MCF 10A (cell line): Measurements from ENCODE around the gene YAE1. TPM values are rescaled to one million over a fixed set of nuclear protein-coding genes. Genes with fewer than 3 reads are reported as not detected.

Experiments
- BruUV-seq: library from RNA; stranded (reverse); fragments of 400-500 nt; replicated peaks from 2 replicates; lab custom pipeline; 2021; lab: Mats Ljungman, UMichigan
- CTCF ChIA-PET: fragments of 300-600 bp; sonication (Branson Sonifier 250); formaldehyde crosslinking; extraction: SDS; loops from one replicate; lab custom pipeline; 2021; ENCODE audit warnings: antibody characterized with exemption, inconsistent platforms; lab: Yijun Ruan, JAX
- POLR2A ChIA-PET: fragments of 300-600, 350-650 bp; sonication (Branson Sonifier 250); formaldehyde crosslinking; extraction: SDS; loops from one replicate; lab custom pipeline; 2020; ENCODE audit warnings: antibody characterized with exemption, inconsistent platforms; lab: Yijun Ruan, JAX
- DNase-seq: peaks from one replicate; pipeline ENCODE4 v3.0.0-alpha.2; 2018; ENCODE audit not compliant: unreplicated experiment
- H3K27ac Mint-ChIP-seq: one replicate; pipeline ENCODE4 v1.8.0; 2022; ENCODE audit warnings: mild to moderate bottlenecking, low read depth, mixed read lengths; ENCODE audit not compliant: unreplicated experiment
- H3K27me3 Mint-ChIP-seq: one replicate; pipeline ENCODE4 v1.8.0; 2022; ENCODE audit warnings: mixed read lengths; ENCODE audit not compliant: insufficient read depth, unreplicated experiment
- H3K36me3 Mint-ChIP-seq: one replicate; pipeline ENCODE4 v1.8.0; 2022; ENCODE audit warnings: mild to moderate bottlenecking, moderate library complexity, mixed read lengths; ENCODE audit not compliant: insufficient read depth, unreplicated experiment
- H3K4me1 Mint-ChIP-seq: one replicate; pipeline ENCODE4 v1.8.0; 2022; ENCODE audit warnings: mixed read lengths; ENCODE audit not compliant: insufficient read depth, unreplicated experiment
- H3K4me3 Mint-ChIP-seq: one replicate; pipeline ENCODE4 v1.8.0; 2022; ENCODE audit warnings: mild to moderate bottlenecking, moderate library complexity, mixed read lengths; ENCODE audit not compliant: unreplicated experiment
- H3K9me3 Mint-ChIP-seq: one replicate; pipeline ENCODE4 v1.8.0; 2022; ENCODE audit warnings: mixed read lengths; ENCODE audit not compliant: unreplicated experiment
- intact Hi-C: fragments of 100-400 bp; cut with micrococcal nuclease; formaldehyde crosslinking; loops from 2 replicates; pipeline ENCODE4 v1.14.1; 2022
- total RNA-seq: library from RNA; stranded (reverse); gene quantifications from 2 replicates; pipeline ENCODE4 v1.2.3, GENCODE V29; 2022
- TF ChIP-seq, protein P1 (sequence below): fragments of 200-600 bp; IDR thresholded peaks from one replicate; pipeline ENCODE4 v1.8.0; 2022; ENCODE audit warnings: antibody characterized with exemption, mild to moderate bottlenecking; ENCODE audit not compliant: unreplicated experiment

The YAE1 gene
- total RNA-seq, 1 experiment from 2014 or later: 34.7 TPM

DNA sequence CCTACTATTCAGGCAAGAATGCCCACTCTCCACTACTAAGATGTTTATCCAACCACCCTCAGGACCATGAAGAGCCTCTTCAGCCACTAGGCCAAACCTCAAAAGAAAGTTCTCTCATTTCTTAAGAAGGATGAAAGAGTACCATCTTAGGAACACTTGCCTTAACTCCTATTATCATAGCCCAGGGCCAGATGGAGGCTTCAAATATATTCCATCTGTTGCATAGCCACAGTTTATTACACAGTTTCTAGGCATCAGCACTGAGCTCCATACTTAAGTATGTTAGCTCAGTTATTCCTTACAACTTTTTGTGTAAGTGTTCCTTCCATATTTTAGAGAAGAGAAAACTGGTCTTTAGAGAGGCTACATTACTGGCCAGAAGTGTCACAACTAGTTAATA is 37.4 kb upstream of the YAE1 start:
- POLR2A ChIA-PET: no interaction called here
- TF ChIP-seq, protein P1, sequence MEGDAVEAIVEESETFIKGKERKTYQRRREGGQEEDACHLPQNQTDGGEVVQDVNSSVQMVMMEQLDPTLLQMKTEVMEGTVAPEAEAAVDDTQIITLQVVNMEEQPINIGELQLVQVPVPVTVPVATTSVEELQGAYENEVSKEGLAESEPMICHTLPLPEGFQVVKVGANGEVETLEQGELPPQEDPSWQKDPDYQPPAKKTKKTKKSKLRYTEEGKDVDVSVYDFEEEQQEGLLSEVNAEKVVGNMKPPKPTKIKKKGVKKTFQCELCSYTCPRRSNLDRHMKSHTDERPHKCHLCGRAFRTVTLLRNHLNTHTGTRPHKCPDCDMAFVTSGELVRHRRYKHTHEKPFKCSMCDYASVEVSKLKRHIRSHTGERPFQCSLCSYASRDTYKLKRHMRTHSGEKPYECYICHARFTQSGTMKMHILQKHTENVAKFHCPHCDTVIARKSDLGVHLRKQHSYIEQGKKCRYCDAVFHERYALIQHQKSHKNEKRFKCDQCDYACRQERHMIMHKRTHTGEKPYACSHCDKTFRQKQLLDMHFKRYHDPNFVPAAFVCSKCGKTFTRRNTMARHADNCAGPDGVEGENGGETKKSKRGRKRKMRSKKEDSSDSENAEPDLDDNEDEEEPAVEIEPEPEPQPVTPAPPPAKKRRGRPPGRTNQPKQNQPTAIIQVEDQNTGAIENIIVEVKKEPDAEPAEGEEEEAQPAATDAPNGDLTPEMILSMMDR: no peak
- Mint-ChIP-seq H3K4me3 (no peak overlapping the region), H3K27ac (no peak overlapping the region), H3K9me3 (no peaks in the 10 kb centered on the region), H3K36me3 (peaks cover 7% of the 10 kb centered on the region), H3K27me3 (no peaks in the 10 kb centered on the region), H3K4me1 (peaks cover 6% of the 10 kb centered on the region)
- no TSS peak for BruUV-seq
- CTCF ChIA-PET: interaction anchor here (0.6 to 0.7 kb wide), 2 partner anchors 259 to 648 kb away, joined by 3 to 4 read pairs; no protein-coding TSS in a partner anchor
- DNase-seq: no peak
- intact Hi-C loops: no loop called here

DNA sequence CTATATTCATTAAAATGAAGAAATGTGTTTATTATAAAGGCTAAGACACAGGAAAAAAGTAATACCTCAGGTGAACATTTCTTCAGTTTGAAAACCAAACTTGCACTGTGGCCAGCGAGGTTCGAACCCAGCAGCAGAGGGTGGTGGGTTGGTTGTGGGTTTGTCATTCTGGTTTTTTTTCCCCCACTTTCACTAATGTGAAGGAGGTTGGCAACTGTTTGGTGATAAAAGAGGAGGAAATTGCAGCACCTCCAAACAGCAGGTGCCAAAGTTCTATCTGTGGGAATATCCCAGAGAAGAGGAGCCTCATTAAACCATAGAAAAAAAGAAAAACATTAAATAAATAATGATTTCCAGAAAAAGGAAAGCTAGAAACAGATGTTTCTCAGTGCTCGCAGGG is 36.6 kb upstream of the YAE1 start:
- ChIA-PET CTCF (interaction anchor here (0.7 to 1.0 kb wide), 2 partner anchors 16 to 649 kb away, joined by 3 to 4 read pairs; no protein-coding TSS in a partner anchor), POLR2A (no interaction called here)
- peaks cover 7% of the 10 kb centered on the region for H3K36me3 Mint-ChIP-seq
- no peaks in the 10 kb centered on the region for H3K27me3 Mint-ChIP-seq
- H3K4me3 Mint-ChIP-seq: no peak overlapping the region
- intact Hi-C loops: no loop called here
- H3K4me1 Mint-ChIP-seq: peaks cover 6% of the 10 kb centered on the region
- H3K27ac Mint-ChIP-seq: no peak overlapping the region
- H3K9me3 Mint-ChIP-seq: no peaks in the 10 kb centered on the region
- DNase-seq: no peak
- BruUV-seq: no TSS peak
- TF ChIP-seq, protein P1: no peak

DNA sequence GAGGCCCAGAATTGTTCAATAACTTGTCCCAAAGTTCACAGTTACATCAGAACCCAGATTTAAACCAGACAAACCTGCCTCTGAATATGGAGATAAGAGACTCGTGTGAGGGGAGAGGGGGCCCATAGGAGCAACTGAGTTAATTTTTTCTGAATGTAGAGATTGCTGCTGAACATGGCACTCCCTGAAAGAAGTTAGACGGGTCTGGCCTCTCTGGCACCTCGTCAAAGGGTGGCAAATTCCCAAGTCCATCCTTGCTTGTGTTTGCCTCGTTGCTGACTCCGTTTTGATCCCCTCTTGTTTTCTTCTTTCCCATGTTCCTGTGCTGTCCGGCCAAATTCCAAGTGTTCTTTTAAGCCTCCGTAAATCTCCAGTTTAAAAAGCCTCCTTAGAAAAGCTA is 35.2 kb upstream of the YAE1 start:
- ChIA-PET POLR2A (no interaction called here), CTCF (interaction anchor here (0.7 kb wide), 1 partner anchor 1081 kb away, joined by 3 read pairs; no protein-coding TSS in a partner anchor)
- TF ChIP-seq, protein P1: no peak
- Mint-ChIP-seq H3K27me3 (no peaks in the 10 kb centered on the region), H3K4me1 (peaks cover 6% of the 10 kb centered on the region), H3K9me3 (no peaks in the 10 kb centered on the region), H3K36me3 (peaks cover 7% of the 10 kb centered on the region), H3K4me3 (no peak overlapping the region), H3K27ac (no peak overlapping the region)
- no peak for DNase-seq
- BruUV-seq: no TSS peak
- intact Hi-C loops: no loop called here

DNA sequence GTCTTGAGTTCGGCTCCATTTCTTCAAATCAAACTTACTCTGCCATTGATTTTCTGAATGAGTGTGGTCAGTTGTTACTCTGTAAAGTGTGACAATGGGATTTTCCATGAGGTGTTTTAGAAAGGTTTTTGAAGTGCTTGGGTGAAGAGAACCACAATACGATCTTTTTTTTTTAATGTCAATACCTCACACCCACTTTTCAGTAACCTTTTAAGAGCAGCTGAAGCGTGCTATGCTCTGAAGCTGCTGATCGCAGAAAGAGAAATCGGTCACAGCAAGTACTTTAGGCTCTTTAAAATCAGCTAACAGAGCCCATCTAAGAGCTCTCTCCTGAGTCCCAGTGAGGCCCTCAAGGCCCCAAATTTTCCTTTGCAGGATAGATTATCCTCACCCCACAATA is 34.4 kb upstream of the YAE1 start:
- no peak for DNase-seq
- Mint-ChIP-seq H3K36me3 (peaks cover 7% of the 10 kb centered on the region), H3K4me1 (peaks cover 6% of the 10 kb centered on the region), H3K27me3 (no peaks in the 10 kb centered on the region), H3K4me3 (no peak overlapping the region), H3K9me3 (no peaks in the 10 kb centered on the region), H3K27ac (no peak overlapping the region)
- CTCF ChIA-PET: interaction anchor here (0.7 to 1.1 kb wide), 2 partner anchors 12 to 13 kb away, joined by 3 to 4 read pairs; no protein-coding TSS in a partner anchor
- BruUV-seq: no TSS peak
- intact Hi-C loops: no loop called here
- TF ChIP-seq, protein P1: no peak
- POLR2A ChIA-PET: no interaction called here
